ENCODE results near the gene KCNMA1.

DNA sequence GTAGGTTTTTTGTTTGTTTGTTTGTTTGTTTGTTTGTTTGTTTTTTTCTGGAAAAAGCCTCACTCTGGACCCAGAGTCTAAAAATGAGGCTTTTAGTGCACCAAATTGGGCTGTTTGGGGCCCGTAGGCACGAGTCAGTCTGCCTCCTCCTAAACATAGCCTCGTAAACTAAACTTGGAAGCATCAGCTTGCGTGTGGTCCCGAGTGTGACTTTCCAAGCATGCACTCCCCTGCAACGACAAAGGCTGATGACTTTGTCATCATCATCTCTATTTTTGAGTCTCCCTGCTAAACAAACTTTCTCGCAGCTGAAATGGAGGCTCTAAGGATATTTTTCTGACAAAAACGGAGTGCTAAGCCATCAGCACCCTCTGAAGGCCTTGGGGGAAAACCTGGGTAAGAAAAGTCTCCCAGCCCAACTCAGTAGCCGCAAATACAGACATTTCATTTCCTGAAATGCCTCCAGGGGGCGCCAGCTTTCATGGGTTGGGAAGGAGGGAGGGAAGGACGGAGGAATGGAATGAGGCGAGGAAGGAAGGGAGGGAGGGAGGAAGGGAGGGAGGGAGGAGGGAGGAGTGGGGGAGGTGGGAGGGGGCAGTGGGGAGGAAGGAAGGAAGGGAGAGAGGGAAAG, 245.9 kb downstream of the KCNMA1 start:
- TF ChIP-seq, protein P1, sequence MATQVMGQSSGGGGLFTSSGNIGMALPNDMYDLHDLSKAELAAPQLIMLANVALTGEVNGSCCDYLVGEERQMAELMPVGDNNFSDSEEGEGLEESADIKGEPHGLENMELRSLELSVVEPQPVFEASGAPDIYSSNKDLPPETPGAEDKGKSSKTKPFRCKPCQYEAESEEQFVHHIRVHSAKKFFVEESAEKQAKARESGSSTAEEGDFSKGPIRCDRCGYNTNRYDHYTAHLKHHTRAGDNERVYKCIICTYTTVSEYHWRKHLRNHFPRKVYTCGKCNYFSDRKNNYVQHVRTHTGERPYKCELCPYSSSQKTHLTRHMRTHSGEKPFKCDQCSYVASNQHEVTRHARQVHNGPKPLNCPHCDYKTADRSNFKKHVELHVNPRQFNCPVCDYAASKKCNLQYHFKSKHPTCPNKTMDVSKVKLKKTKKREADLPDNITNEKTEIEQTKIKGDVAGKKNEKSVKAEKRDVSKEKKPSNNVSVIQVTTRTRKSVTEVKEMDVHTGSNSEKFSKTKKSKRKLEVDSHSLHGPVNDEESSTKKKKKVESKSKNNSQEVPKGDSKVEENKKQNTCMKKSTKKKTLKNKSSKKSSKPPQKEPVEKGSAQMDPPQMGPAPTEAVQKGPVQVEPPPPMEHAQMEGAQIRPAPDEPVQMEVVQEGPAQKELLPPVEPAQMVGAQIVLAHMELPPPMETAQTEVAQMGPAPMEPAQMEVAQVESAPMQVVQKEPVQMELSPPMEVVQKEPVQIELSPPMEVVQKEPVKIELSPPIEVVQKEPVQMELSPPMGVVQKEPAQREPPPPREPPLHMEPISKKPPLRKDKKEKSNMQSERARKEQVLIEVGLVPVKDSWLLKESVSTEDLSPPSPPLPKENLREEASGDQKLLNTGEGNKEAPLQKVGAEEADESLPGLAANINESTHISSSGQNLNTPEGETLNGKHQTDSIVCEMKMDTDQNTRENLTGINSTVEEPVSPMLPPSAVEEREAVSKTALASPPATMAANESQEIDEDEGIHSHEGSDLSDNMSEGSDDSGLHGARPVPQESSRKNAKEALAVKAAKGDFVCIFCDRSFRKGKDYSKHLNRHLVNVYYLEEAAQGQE (IDR thresholded peaks at IDR 0.05; ENCODE audit: low read depth): no peak
- TF ChIP-seq YY1 (IDR thresholded peaks at IDR 0.05; ENCODE audit: low read depth): no peak
- no peak for TF ChIP-seq EP300 (IDR thresholded peaks at IDR 0.05; ENCODE audit: borderline replicate concordance)
- no peak for TF ChIP-seq CREB1 (IDR thresholded peaks at IDR 0.05; ENCODE audit: low read depth)
- TF ChIP-seq NFIC (IDR thresholded peaks at IDR 0.05): no peak

Measured in Ishikawa (cell line).